PFSK-1 (cell line): ENCODE results near the gene ARHGAP27.

Experiments used
- POLR2AphosphoS5 ChIP-seq: IDR thresholded peaks from 2 replicates; pipeline ENCODE4 v1.6.1; 2012; ENCODE audit warnings: low read depth, mild to moderate bottlenecking, control low read depth, low read length, moderate library complexity
- SIN3A ChIP-seq: IDR thresholded peaks from 2 replicates; pipeline ENCODE4 v1.6.1; 2012; ENCODE audit warnings: mild to moderate bottlenecking, low read length, moderate library complexity, borderline replicate concordance; ENCODE audit not compliant: insufficient read depth
- TAF1 ChIP-seq: IDR thresholded peaks from 2 replicates; pipeline ENCODE4 v1.6.1; 2012; ENCODE audit warnings: low read length, control low read depth, borderline replicate concordance; ENCODE audit not compliant: insufficient read depth
- TF ChIP-seq, protein P1 (sequence below), 2 experiments: IDR thresholded peaks; 2 replicates each; pipeline versions ENCODE4 v1.6.1 to v1.8.0; 2011 to 2012; ENCODE audit warnings: low read depth in 2 of 2, low read length in 2 of 2, control low read depth in 1 of 2, inconsistent platforms in 1 of 2, mild to moderate bottlenecking in 1 of 2, moderate library complexity in 1 of 2; ENCODE audit not compliant: insufficient read depth in 1 of 2

DNA sequence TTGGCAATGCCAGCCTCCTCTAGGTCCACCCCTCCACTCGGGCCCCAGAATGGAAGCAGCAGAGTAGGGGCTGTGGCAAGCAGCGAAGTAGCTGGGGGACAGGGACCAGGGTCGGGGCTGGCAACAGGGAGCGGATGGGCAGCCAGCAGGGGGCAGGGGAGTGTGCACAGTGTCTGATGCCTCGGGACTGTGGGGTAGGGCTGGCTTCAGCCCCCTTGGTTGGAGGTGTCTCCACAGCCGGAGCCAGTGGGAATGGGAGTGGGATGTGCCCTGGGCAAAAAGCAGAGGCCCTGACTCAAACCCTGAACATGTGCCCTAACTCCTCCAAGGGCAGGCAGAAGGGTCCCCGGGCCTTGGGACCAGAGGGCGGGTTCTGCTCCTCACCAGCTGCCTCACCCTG lies 18.5 kb upstream of the ARHGAP27 start:
- TF ChIP-seq, protein P1, sequence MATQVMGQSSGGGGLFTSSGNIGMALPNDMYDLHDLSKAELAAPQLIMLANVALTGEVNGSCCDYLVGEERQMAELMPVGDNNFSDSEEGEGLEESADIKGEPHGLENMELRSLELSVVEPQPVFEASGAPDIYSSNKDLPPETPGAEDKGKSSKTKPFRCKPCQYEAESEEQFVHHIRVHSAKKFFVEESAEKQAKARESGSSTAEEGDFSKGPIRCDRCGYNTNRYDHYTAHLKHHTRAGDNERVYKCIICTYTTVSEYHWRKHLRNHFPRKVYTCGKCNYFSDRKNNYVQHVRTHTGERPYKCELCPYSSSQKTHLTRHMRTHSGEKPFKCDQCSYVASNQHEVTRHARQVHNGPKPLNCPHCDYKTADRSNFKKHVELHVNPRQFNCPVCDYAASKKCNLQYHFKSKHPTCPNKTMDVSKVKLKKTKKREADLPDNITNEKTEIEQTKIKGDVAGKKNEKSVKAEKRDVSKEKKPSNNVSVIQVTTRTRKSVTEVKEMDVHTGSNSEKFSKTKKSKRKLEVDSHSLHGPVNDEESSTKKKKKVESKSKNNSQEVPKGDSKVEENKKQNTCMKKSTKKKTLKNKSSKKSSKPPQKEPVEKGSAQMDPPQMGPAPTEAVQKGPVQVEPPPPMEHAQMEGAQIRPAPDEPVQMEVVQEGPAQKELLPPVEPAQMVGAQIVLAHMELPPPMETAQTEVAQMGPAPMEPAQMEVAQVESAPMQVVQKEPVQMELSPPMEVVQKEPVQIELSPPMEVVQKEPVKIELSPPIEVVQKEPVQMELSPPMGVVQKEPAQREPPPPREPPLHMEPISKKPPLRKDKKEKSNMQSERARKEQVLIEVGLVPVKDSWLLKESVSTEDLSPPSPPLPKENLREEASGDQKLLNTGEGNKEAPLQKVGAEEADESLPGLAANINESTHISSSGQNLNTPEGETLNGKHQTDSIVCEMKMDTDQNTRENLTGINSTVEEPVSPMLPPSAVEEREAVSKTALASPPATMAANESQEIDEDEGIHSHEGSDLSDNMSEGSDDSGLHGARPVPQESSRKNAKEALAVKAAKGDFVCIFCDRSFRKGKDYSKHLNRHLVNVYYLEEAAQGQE (IDR thresholded peaks at IDR 0.05; ENCODE audit: insufficient read depth in 1 of 2, low read depth in 2 of 2, low read length in 2 of 2), result no peak
- TF ChIP-seq POLR2AphosphoS5 (no peak), TAF1 (no peak), SIN3A (no peak)
